GM13976 (cell line): ENCODE results near the gene MUC4.
"Not testable (repeated sequence)": the region's sequence is repeated elsewhere in the genome, so short reads cannot be mapped to it uniquely, and the experiment has no call there.

ENCODE experiments used
- DNase-seq: peaks from one replicate; pipeline ENCODE4 v3.0.0; 2012; ENCODE audit warnings: low spot score
- CTCF ChIP-seq: IDR thresholded peaks from 2 replicates; pipeline ENCODE4 v1.5.1; 2012; ENCODE audit warnings: borderline replicate concordance, mild to moderate bottlenecking; ENCODE audit not compliant: insufficient read depth; ENCODE audit errors: extremely low read depth, missing control alignments, control extremely low read depth
- in situ Hi-C: fragments of 300-500 bp; cut with MboI; formaldehyde crosslinking; loops from one replicate; pipeline ENCODE4 v1.12.0; 2022; ENCODE audit warnings: low sequenced_read_pairs, mixed read lengths, inconsistent platforms; ENCODE audit not compliant: unreplicated experiment

The MUC4 gene

GRCh38 chr3:195809796-195810454, 1.8 kb downstream of the MUC4 start:
- in situ Hi-C loops, result no loop called here
- DNase-seq, result no peak

GRCh38 chr3:195809291-195809785, 2.4 kb downstream of the MUC4 start:
- DNase-seq, result no peak
- TF ChIP-seq CTCF, result no peak
- in situ Hi-C loops, result no loop called here

More at GRCh38 chr3:195809796-195810454, 1.8 kb downstream of the MUC4 start:
- no peak for TF ChIP-seq CTCF

- in situ Hi-C loops, result no loop called here
- TF ChIP-seq CTCF, result no peak
- no peak for DNase-seq
Measured at GRCh38 chr3:195808741-195809290, 2.9 kb downstream of the MUC4 start.

- in situ Hi-C loops, result no loop called here
- no peak for DNase-seq
- no peak for TF ChIP-seq CTCF
Measured at GRCh38 chr3:195807681-195808121, 4.0 kb downstream of the MUC4 start.

GRCh38 chr3:195806916-195807231, 4.9 kb downstream of the MUC4 start:
- DNase-seq, result no peak
- in situ Hi-C loops, result no loop called here
- no peak for TF ChIP-seq CTCF

- in situ Hi-C loops, result no loop called here
- TF ChIP-seq CTCF, result no peak
- no peak for DNase-seq
Measured at GRCh38 chr3:195806211-195806915, 5.4 kb downstream of the MUC4 start.

GRCh38 chr3:195805588-195805987, 6.1 kb downstream of the MUC4 start:
- in situ Hi-C loops, DNase-seq: not testable (repeated sequence)
